Uterus (tissue), 4 donors: Measurements from ENCODE around the gene MUSTN1. TPM values are rescaled to one million over a fixed set of nuclear protein-coding genes. Genes with fewer than 3 reads are reported as not detected.

Source experiments
- DNase-seq, 2 donors: peaks; one replicate each; pipeline ENCODE4 v3.0.0-alpha.2; 2019 to 2020
- H3K27ac ChIP-seq, 2 donors: fragments of 200-600 bp; sonication (generic); 1 replicate in 1 of 2; 2 replicates in 1 of 2; pipeline ENCODE4 v1.5.1; 2016 to 2018
- H3K27me3 ChIP-seq, 2 donors: fragments of 200-600 bp; sonication (generic); one replicate each; pipeline ENCODE4 v1.5.1; 2018 to 2019; ENCODE audit warnings: control low read depth in 1 of 2
- H3K36me3 ChIP-seq, 2 donors: fragments of 200-600 bp; sonication (generic); one replicate each; pipeline ENCODE4 v1.5.1; 2019; ENCODE audit warnings: control low read depth in 1 of 2
- H3K4me1 ChIP-seq, 2 donors: fragments of 200-600 bp; sonication (generic); one replicate each; pipeline ENCODE4 v1.5.1; 2018 to 2019; ENCODE audit warnings: control low read depth in 1 of 2
- H3K4me3 ChIP-seq, 2 donors: fragments of 200-600 bp; sonication (generic); 1 replicate in 1 of 2; 2 replicates in 1 of 2; pipeline ENCODE4 v1.5.1; 2018 to 2019; ENCODE audit warnings: mild to moderate bottlenecking in 1 of 2
- H3K9me3 ChIP-seq, 2 donors: fragments of 200-600 bp; sonication (generic); one replicate each; pipeline ENCODE4 v1.5.1; 2019; ENCODE audit warnings: control low read depth in 1 of 2
- POLR2A ChIP-seq, 2 donors: fragments of 450-650 bp; IDR thresholded peaks; one replicate each; pipeline ENCODE4 v1.6.1; 2016; ENCODE audit warnings: antibody characterized with exemption in 2 of 2, mild to moderate bottlenecking in 1 of 2, moderate library complexity in 1 of 2
- intact Hi-C: fragments of 100-400 bp; cut with DNase I; formaldehyde crosslinking; loops from one replicate; pipeline ENCODE4 v1.15.1; 2023; ENCODE audit warnings: low total_unique reads
- microRNA-seq: library from miRNA; unstranded; fragments of <30 nt; microRNA quantifications from one replicate; pipeline ENCODE4, GENCODE V29; 2016; ENCODE audit warnings: borderline microRNAs expressed, borderline replicate concordance
- small RNA-seq: library from RNA; depleted of rRNA; stranded (forward); fragments of <200 nt; gene quantifications from one replicate; pipeline ENCODE3, GENCODE V24; 2016
- total RNA-seq, 4 donors: library from RNA; depleted of rRNA in 3 of 4; stranded (reverse); fragments of >200 nt in 3 of 4; gene quantifications; one replicate each; pipeline versions ENCODE4 v1.1.0 to v1.2.4, GENCODE V29; 2014 to 2023
- TF ChIP-seq, protein P1 (sequence below), 4 experiments: fragments of 200-600 bp in 2 of 4; fragments of 450-650 bp in 2 of 4; sonication (generic) in 2 of 4; IDR thresholded peaks; one replicate each; pipeline ENCODE4 v1.5.1; 2016 to 2019; ENCODE audit warnings: antibody characterized with exemption in 4 of 4, mild to moderate bottlenecking in 2 of 4, moderate library complexity in 1 of 4
- donor health status: DM: yes; HTN: yes; CAD: no.

The MUSTN1 gene
- total RNA-seq, 4 donors from 2014 or later: 1.8 to 35.2 (median 8.7) TPM; not detected in 1

GRCh38 chr3:52784931-52785590 is 49.8 kb downstream of the MUSTN1 start:
- no peak for DNase-seq
- TF ChIP-seq, protein P1, sequence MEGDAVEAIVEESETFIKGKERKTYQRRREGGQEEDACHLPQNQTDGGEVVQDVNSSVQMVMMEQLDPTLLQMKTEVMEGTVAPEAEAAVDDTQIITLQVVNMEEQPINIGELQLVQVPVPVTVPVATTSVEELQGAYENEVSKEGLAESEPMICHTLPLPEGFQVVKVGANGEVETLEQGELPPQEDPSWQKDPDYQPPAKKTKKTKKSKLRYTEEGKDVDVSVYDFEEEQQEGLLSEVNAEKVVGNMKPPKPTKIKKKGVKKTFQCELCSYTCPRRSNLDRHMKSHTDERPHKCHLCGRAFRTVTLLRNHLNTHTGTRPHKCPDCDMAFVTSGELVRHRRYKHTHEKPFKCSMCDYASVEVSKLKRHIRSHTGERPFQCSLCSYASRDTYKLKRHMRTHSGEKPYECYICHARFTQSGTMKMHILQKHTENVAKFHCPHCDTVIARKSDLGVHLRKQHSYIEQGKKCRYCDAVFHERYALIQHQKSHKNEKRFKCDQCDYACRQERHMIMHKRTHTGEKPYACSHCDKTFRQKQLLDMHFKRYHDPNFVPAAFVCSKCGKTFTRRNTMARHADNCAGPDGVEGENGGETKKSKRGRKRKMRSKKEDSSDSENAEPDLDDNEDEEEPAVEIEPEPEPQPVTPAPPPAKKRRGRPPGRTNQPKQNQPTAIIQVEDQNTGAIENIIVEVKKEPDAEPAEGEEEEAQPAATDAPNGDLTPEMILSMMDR (IDR thresholded peaks at IDR 0.05): no peak
- no peak for TF ChIP-seq POLR2A (IDR thresholded peaks at IDR 0.05)
- no peak overlapping the region for H3K27ac ChIP-seq
- no peaks in the 10 kb centered on the region for H3K36me3 ChIP-seq
- no peaks in the 10 kb centered on the region for H3K4me1 ChIP-seq
- H3K27me3 ChIP-seq: no peaks in the 10 kb centered on the region
- no peak overlapping the region for H3K4me3 ChIP-seq
- intact Hi-C loops: no loop called here
- no peaks in the 10 kb centered on the region for H3K9me3 ChIP-seq

GRCh38 chr3:52784021-52784621 is 50.7 kb downstream of the MUSTN1 start:
- TF ChIP-seq, protein P1 (IDR thresholded peaks at IDR 0.05): no peak
- TF ChIP-seq POLR2A (IDR thresholded peaks at IDR 0.05): no peak

GRCh38 chr3:52783211-52783555 is 51.6 kb downstream of the MUSTN1 start:
- Histone ChIP-seq H3K36me3 (no peaks in the 10 kb centered on the region), H3K4me1 (no peaks in the 10 kb centered on the region), H3K4me3 (no peak overlapping the region), H3K27ac (no peak overlapping the region), H3K27me3 (no peaks in the 10 kb centered on the region), H3K9me3 (no peaks in the 10 kb centered on the region)
- intact Hi-C loops: no loop called here
- no peak for TF ChIP-seq POLR2A (IDR thresholded peaks at IDR 0.05)
- TF ChIP-seq, protein P1 (IDR thresholded peaks at IDR 0.05): no peak
- DNase-seq: peak; percentile 2 to 4

More at GRCh38 chr3:52784021-52784621, 50.7 kb downstream of the MUSTN1 start:
- no peaks in the 10 kb centered on the region for H3K36me3 ChIP-seq
- peak in 1 of 2 donors; percentile 7 for DNase-seq
- intact Hi-C loops: no loop called here
- H3K4me1 ChIP-seq: no peaks in the 10 kb centered on the region
- H3K27me3 ChIP-seq: no peaks in the 10 kb centered on the region
- no peak overlapping the region for H3K27ac ChIP-seq
- no peak overlapping the region for H3K4me3 ChIP-seq
- H3K9me3 ChIP-seq: no peaks in the 10 kb centered on the region

Small RNAs within 50 kb of the gene (microRNA-seq; reads per million reads assigned to microRNA genes)
- gene MIR8064: not detected

Small RNAs within 50 kb of the gene (small RNA-seq; reads per million reads assigned to genes)
- gene MIR8064 (not detected), gene MUSTN1 (not detected)

Other genes starting within 250 kb of the MUSTN1 start
- gene PBRM1, start 149.1 kb downstream of the MUSTN1 start, total RNA-seq: 100 to 1,000 TPM in 1 of 4 donors, 10 to 100 TPM in 3; 22.5 to 152 (median 56.6) TPM
- 100 to 1,000 TPM in 1 of 4 donors, 10 to 100 TPM in 3; 29.5 to 108 (median 53.9) TPM for gene GNL3, start 149.0 kb downstream of the MUSTN1 start, total RNA-seq
- 100 to 1,000 TPM in 1 of 4 donors, 10 to 100 TPM in 2, 1 to 10 TPM in 1; 7.9 to 141 (median 48.9) TPM for gene GLT8D1, start 129.2 kb downstream of the MUSTN1 start, total RNA-seq
- 10 to 100 TPM in 3 of 4 donors, 1 to 10 TPM in 1; 9.0 to 67.4 (median 59.1) TPM for gene SPCS1, start 128.9 kb downstream of the MUSTN1 start, total RNA-seq
- gene NEK4, start 64.1 kb downstream of the MUSTN1 start, total RNA-seq: 10 to 100 TPM; 16.8 to 48.0 (median 37.7) TPM
- under 1 TPM in 1 of 4 donors, not detected in 3; 0.18 TPM for gene ITIH1, start 57.4 kb downstream of the MUSTN1 start, total RNA-seq
- 10 to 100 TPM in 1 of 4 donors, 1 to 10 TPM in 2, under 1 TPM in 1; 0.48 to 11.8 (median 5.6) TPM for gene ITIH3, start 40.2 kb downstream of the MUSTN1 start, total RNA-seq
- 1 to 10 TPM in 3 of 4 donors, under 1 TPM in 1; 0.26 to 8.7 (median 6.9) TPM for gene ITIH4, start 4.3 kb downstream of the MUSTN1 start, total RNA-seq
- 10 to 100 TPM in 3 of 4 donors, 1 to 10 TPM in 1; 6.7 to 24.1 (median 21.5) TPM for gene STIMATE, start 62.5 kb upstream of the MUSTN1 start, total RNA-seq
- gene SFMBT1, start 211.1 kb upstream of the MUSTN1 start, total RNA-seq: 10 to 100 TPM in 3 of 4 donors, 1 to 10 TPM in 1; 3.3 to 37.9 (median 15.1) TPM